ENCODE results near the gene TRIM29. TPM values are rescaled to one million over a fixed set of nuclear protein-coding genes. Genes with fewer than 3 reads are reported as not detected.

The TRIM29 gene
- total and polyA plus RNA-seq, 2 of the 13 experiments (the other 11 are each of a cell fraction or from before 2014, with no cell fraction given) = 0.86 TPM

GRCh38 chr11:120184946-120185705 is 47.2 kb upstream of the TRIM29 start (continued):
- TF ChIP-seq SNRNP70 (IDR thresholded peaks at IDR 0.05; ENCODE audit: low read depth, low read length) (no peak), ZNF282 (IDR thresholded peaks at IDR 0.05; ENCODE audit: partially characterized antibody) (no peak), ZNF577 (CRISPR knock-in tag; IDR thresholded peaks at IDR 0.05; ENCODE audit: borderline replicate concordance, low read depth) (no peak), ZIK1 (CRISPR knock-in tag; IDR thresholded peaks at IDR 0.05; ENCODE audit: borderline replicate concordance, low read depth) (no peak), ZXDC (CRISPR knock-in tag; IDR thresholded peaks at IDR 0.05) (no peak), ZNF510 (CRISPR knock-in tag; IDR thresholded peaks at IDR 0.05; ENCODE audit: low read depth) (no peak), ZNF549 (CRISPR knock-in tag; IDR thresholded peaks at IDR 0.05) (no peak), ZNF724P (CRISPR knock-in tag; IDR thresholded peaks at IDR 0.05; ENCODE audit: borderline replicate concordance) (no peak), MATR3 (CRISPR knock-in tag; IDR thresholded peaks at IDR 0.05) (no peak), CHD2 (IDR thresholded peaks at IDR 0.05; ENCODE audit: low read depth, low read length) (no peak), ZNF674 (CRISPR knock-in tag; IDR thresholded peaks at IDR 0.05; ENCODE audit: low read depth) (no peak), KIAA2018 (CRISPR knock-in tag; IDR thresholded peaks at IDR 0.05; ENCODE audit: borderline replicate concordance) (no peak), KLF6 (CRISPR knock-in tag; IDR thresholded peaks at IDR 0.05) (no peak), GATAD1 (CRISPR knock-in tag; IDR thresholded peaks at IDR 0.05) (peak; percentile 45; the same call in 1 of the 2 replicates), DNMT1 (CRISPR knock-in tag; IDR thresholded peaks at IDR 0.05) (no peak), CHD4 (IDR thresholded peaks at IDR 0.05; ENCODE audit: borderline replicate concordance, low read length) (0 out of 2 replicates have a peak, but pooled peaks have one; percentile 6)

Data from HepG2 (cell line).